ENCODE results near the gene CASZ1. TPM values are rescaled to one million over a fixed set of nuclear protein-coding genes. Genes with fewer than 3 reads are reported as not detected.
A peak's percentile ranks its signal among the peaks of the same experiment; 100 is the strongest.

The CASZ1 gene
- total RNA-seq, 1 donor from 2014 or later, result 6.9 TPM

DNA sequence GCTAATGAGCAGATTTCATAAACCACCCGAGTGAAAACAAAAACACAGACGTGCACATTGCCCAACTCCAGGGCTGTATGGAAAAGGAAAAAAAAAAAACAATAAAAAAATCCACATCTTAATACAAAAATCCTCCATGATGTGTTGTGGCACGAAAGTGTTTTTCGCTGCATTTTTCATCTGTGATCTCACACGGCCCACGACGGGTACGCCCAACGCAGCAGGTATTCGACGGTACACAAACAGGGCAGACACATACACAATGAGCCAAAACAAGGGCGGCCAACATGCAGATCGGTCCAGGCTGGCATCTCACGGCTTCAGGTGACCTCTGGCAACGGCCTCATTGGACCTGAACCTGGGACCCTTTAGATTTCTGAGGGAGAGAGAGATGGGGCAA lies 31.1 kb downstream of the CASZ1 start:
- no peak overlapping the region for H3K4me3 Mint-ChIP-seq
- no peaks in the 10 kb centered on the region for H3K4me1 Mint-ChIP-seq
- intact Hi-C loops (cut with micrococcal nuclease), result no loop called here
- peaks cover 1% of the 10 kb centered on the region for H3K27me3 Mint-ChIP-seq
- H3K27ac Mint-ChIP-seq, result no peak overlapping the region
- H3K36me3 Mint-ChIP-seq (ENCODE audit: low read depth), result no peaks in the 10 kb centered on the region
- H3K9me3 Mint-ChIP-seq, result no peaks in the 10 kb centered on the region
- DNase-seq, result no peak

DNA sequence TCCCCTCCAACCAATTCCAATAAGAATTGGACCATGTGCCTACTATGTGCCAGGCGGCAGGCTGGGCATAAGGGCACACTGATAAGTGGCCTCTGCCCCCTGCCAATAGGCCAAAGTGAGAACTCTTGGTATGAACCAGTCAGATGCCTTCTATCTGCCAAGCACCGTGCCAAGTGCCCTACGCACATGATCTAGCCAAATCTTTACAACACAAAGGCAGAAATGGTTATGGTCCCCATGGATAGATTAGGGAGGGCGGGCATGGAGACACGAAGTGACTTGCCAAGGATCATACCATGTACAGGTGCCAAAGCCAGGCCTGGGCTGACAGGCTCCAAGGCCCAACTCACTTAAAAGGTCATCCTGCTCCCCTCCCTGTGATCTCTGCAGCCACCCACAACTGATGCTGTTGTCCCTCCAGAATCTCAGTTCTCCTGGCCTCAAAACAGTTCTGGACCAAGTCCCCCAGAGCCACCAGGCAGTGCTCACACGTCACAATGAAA lies 32.1 kb downstream of the CASZ1 start:
- no peak overlapping the region for H3K27ac Mint-ChIP-seq
- no peak for DNase-seq
- intact Hi-C loops (cut with micrococcal nuclease), result no loop called here
- H3K9me3 Mint-ChIP-seq, result no peaks in the 10 kb centered on the region
- no peaks in the 10 kb centered on the region for H3K4me1 Mint-ChIP-seq
- no peaks in the 10 kb centered on the region for H3K27me3 Mint-ChIP-seq
- no peak overlapping the region for H3K4me3 Mint-ChIP-seq
- no peaks in the 10 kb centered on the region for H3K36me3 Mint-ChIP-seq (ENCODE audit: low read depth)

- no peaks in the 10 kb centered on the region for H3K27me3 Mint-ChIP-seq
- H3K4me3 Mint-ChIP-seq, result no peak overlapping the region
- H3K27ac Mint-ChIP-seq, result no peak overlapping the region
- intact Hi-C loops (cut with micrococcal nuclease), result no loop called here
- H3K4me1 Mint-ChIP-seq, result no peaks in the 10 kb centered on the region
- H3K36me3 Mint-ChIP-seq (ENCODE audit: low read depth), result no peaks in the 10 kb centered on the region
- DNase-seq, result no peak
- H3K9me3 Mint-ChIP-seq, result no peaks in the 10 kb centered on the region
Observed at GRCh38 chr1:10762875-10763274, 33.6 kb downstream of the CASZ1 start.

- Mint-ChIP-seq H3K27ac (no peak overlapping the region), H3K27me3 (no peaks in the 10 kb centered on the region), H3K4me1 (no peaks in the 10 kb centered on the region), H3K36me3 (ENCODE audit: low read depth) (no peaks in the 10 kb centered on the region), H3K4me3 (no peak overlapping the region), H3K9me3 (no peaks in the 10 kb centered on the region)
- no peak for DNase-seq
- intact Hi-C loops (cut with micrococcal nuclease), result no loop called here
Observed at GRCh38 chr1:10762153-10762523, 34.3 kb downstream of the CASZ1 start.

DNA sequence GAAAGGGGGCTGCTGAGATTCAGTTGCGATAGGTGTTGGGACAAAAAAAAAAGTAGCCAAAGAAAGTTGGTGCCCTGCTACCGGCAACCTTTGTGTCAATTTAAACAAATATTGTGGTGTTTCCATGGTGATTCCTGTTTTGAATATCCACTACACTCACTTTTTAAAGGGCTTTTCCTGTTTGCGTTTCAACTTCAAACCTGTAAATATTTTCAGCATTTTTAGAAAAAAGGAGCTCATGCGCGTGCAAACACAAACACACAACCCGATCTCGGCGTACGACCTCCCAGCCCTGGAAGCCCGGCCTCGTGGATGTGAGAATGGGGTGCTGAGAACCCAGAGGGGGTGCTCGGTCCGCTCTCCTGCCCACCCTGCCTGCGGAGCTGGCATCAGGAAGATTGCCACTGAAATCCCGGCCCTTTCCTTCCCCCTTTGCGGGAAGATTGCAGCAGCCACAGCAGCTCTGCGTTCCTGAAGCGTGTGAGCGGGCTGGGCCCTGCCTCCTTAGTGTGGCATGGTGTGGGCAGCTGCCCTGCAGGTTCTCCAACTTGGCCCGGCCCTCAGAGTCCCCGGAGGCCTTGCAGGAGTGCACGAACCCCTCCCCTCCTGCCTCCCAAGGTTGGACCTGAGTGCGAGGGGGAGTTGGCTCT lies 34.8 kb downstream of the CASZ1 start:
- intact Hi-C loops (cut with micrococcal nuclease), result no loop called here
- Mint-ChIP-seq H3K4me3 (no peak overlapping the region), H3K27ac (no peak overlapping the region), H3K36me3 (ENCODE audit: low read depth) (no peaks in the 10 kb centered on the region), H3K4me1 (no peaks in the 10 kb centered on the region), H3K27me3 (no peaks in the 10 kb centered on the region), H3K9me3 (no peaks in the 10 kb centered on the region)
- no peak for DNase-seq

DNA sequence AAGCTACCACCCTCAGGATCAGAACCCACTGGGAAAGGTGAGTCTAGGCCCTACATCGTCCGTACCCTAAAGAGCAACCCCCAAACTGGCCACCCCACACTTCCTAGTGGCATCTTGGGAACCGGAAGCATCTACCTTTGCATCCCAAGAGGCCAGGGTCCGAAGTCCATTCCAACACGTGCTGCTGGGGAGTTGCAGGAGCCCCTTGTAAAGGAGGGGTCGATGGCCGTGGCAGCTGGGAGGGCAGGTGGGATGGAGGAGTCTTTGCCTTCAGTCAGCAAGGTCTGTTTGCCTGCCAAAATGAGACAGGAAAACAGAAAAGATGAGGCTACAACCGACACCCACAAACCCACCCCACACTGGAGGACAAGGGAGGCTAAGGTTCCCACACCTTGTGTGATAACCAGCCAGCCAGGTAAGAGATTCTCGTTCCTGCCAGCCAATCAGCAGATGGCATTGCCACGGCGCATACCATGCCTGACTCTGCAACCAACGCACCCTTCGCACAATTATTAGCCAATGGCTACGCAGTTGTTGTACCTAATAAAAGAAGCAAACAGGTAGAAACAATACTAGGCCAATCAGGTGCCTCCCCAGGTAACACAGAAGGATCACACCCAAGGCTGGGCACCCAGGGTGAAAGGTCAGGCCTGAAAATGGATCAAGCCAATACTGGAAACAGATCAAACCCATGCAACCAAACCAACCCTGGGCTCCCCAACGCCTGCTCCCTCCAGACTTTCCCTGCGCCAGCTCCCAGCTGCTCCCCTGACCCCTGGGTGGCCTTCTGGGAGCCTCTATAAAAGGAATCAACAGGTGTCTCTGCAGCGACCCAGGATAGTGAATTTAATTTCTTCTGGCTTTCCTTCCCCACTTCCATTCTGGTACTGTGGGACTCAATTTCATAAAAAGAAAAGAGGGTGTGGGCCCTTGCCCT lies 35.6 kb downstream of the CASZ1 start:
- Mint-ChIP-seq H3K36me3 (ENCODE audit: low read depth) (no peaks in the 10 kb centered on the region), H3K4me3 (no peak overlapping the region), H3K4me1 (no peaks in the 10 kb centered on the region), H3K27ac (no peak overlapping the region), H3K27me3 (no peaks in the 10 kb centered on the region), H3K9me3 (no peaks in the 10 kb centered on the region)
- intact Hi-C loops (cut with micrococcal nuclease), result no loop called here
- no peak for DNase-seq

DNA sequence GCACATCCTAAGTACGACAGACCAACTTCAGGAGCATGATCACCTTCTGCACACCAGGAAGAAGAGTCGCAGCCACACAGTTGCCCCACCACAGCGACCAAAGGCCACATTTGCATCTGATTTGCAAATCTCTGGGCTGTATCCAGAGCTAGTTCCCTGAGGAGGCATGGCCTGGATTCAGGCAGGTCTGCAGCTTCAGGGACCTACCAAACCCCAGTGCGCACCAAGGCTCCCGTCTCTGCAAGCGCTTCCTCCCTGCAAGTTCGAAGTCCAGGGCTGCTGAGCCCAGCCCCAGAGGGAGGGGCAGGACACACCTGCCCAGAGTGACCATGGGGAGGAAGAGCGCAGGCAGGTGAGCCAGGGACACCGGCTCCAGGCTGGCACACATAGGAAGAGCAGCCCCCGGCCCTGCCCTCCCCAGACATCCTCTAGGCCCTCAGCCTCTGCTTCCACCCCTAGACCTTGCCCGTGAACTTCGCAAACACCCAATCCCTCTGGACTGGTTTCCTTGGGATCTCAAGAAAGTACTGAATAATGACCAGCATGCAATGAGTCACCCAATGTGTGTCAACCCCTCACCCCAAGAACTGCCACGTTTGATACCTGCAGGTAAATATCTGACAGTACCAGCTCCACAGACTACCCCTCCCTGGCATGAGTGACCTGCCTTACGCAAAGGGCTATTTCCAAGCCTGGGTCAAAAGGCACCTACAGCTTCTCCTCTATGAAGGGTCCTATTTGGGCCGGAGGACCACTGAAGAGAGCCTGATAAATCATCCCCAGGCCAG lies 36.8 kb downstream of the CASZ1 start:
- DNase-seq, result no peak
- Mint-ChIP-seq H3K27ac (no peak overlapping the region), H3K36me3 (ENCODE audit: low read depth) (no peaks in the 10 kb centered on the region), H3K4me3 (no peak overlapping the region), H3K9me3 (no peaks in the 10 kb centered on the region), H3K27me3 (no peaks in the 10 kb centered on the region), H3K4me1 (peaks cover 1% of the 10 kb centered on the region)
- intact Hi-C loops (cut with micrococcal nuclease), result no loop called here

DNA sequence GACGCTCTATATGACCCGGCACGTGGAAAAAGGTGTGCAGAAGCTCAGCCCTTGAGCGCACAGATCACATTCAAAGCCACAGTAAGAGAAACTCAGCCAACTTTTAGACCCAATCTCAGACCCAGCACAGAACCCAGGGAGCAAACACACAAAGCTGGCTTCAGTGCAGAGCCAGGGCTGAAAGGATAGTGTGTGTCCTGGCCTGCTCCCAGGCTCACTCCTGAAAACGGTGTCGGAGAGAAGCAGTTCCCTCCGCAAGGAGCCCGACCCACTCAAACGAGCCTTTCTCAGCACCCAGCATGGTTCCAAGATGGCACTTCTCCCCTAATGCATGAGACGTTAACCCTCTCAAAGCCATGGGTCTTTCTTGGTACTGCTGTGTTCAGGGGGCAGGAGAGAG lies 39.6 kb downstream of the CASZ1 start:
- H3K36me3 Mint-ChIP-seq (ENCODE audit: low read depth), result no peaks in the 10 kb centered on the region
- no peak for DNase-seq
- H3K4me1 Mint-ChIP-seq, result peaks cover 1% of the 10 kb centered on the region
- no peaks in the 10 kb centered on the region for H3K27me3 Mint-ChIP-seq
- H3K4me3 Mint-ChIP-seq, result no peak overlapping the region
- H3K27ac Mint-ChIP-seq, result no peak overlapping the region
- intact Hi-C loops (cut with micrococcal nuclease), result no loop called here
- no peaks in the 10 kb centered on the region for H3K9me3 Mint-ChIP-seq

GRCh38 chr1:10755970-10756521 lies 40.4 kb downstream of the CASZ1 start:
- DNase-seq, result peak; percentile 86
- Mint-ChIP-seq H3K9me3 (no peaks in the 10 kb centered on the region), H3K4me1 (peaks cover 1% of the 10 kb centered on the region)

DNA sequence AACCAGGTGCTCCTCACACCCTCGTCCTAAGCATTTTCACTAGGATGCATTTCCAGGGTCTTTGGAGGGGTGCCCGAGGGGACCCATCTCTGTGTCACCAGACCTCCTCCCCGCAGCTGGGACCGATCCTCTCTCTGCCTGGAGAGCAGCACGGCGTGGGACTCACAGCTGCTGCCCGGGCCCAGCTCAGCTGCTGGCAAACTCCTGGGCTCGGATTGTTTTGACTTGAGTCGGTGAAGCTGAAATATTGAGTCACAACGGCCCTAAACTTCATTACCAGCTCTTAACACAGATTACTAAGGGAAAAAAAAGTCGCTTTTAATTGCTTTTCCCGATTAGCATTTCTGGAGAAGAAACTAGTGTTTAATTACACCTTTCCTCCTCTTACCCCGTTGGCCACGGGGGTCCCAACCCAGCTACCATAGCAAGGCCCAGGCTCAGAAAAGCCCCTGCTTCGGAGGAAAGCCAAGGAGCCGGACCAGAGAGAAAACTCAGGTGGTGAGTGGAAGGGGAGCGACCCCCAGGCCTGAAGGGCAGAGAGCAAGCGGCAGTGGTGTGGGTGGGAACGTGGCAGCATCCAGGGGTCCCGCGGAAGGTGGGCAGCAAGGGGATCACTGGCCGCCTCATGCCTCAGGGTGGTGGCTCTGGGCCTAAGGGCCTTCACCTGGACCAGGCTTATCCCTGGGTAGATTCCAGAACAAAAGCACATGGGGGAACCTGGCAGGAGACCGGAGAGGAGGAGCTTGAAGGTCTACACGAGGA lies 41.7 kb downstream of the CASZ1 start:
- no peak overlapping the region for H3K27ac Mint-ChIP-seq

More at GRCh38 chr1:10755970-10756521, 40.4 kb downstream of the CASZ1 start:
- Mint-ChIP-seq H3K27ac (no peak overlapping the region), H3K4me3 (no peak overlapping the region), H3K27me3 (no peaks in the 10 kb centered on the region), H3K36me3 (ENCODE audit: low read depth) (no peaks in the 10 kb centered on the region)
- intact Hi-C loops (cut with micrococcal nuclease), result no loop called here

GRCh38 chr1:10753299-10753698 lies 43.1 kb downstream of the CASZ1 start:
- no peaks in the 10 kb centered on the region for H3K9me3 Mint-ChIP-seq
- intact Hi-C loops (cut with micrococcal nuclease), result no loop called here
- H3K27me3 Mint-ChIP-seq, result no peaks in the 10 kb centered on the region
- H3K4me3 Mint-ChIP-seq, result no peak overlapping the region
- H3K4me1 Mint-ChIP-seq, result peaks cover 1% of the 10 kb centered on the region
- no peaks in the 10 kb centered on the region for H3K36me3 Mint-ChIP-seq (ENCODE audit: low read depth)
- DNase-seq, result no peak
- no peak overlapping the region for H3K27ac Mint-ChIP-seq

More for the DNA sequence above, 41.7 kb downstream of the CASZ1 start:
- Mint-ChIP-seq H3K36me3 (ENCODE audit: low read depth) (no peaks in the 10 kb centered on the region), H3K27me3 (no peaks in the 10 kb centered on the region), H3K4me1 (peaks cover 1% of the 10 kb centered on the region), H3K9me3 (no peaks in the 10 kb centered on the region), H3K4me3 (no peak overlapping the region)
- DNase-seq, result no peak
- intact Hi-C loops (cut with micrococcal nuclease), result no loop called here

DNA sequence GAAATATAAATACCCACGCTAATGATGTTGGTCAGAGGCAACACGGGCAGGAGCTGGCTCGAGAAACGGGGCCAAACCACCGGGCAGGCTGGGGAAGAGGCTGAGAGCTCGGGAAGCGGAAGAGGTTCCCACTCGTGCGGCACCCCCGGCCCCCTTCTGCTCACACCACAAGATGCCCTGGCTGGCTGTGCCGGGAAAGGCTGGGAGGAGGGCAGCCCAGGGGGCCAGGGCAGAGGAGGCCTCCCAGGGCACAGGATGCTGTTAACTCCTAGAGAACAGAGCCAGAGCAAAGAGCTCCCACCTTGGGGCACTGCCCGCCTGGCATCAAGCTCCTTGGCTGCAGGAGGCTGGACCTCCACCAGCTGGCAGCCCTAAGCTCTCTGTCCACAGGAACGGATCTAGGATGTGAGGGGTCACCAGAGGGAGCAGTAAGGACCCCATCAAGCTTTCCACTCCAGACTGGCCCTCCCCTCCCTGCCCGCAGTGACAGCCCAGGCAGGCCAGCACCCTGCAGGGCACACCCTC lies 44.8 kb downstream of the CASZ1 start:
- Mint-ChIP-seq H3K36me3 (ENCODE audit: low read depth) (no peaks in the 10 kb centered on the region), H3K9me3 (no peaks in the 10 kb centered on the region), H3K27me3 (no peaks in the 10 kb centered on the region), H3K4me3 (no peak overlapping the region), H3K27ac (no peak overlapping the region), H3K4me1 (peaks cover 1% of the 10 kb centered on the region)
- intact Hi-C loops (cut with micrococcal nuclease), result no loop called here
- no peak for DNase-seq

DNA sequence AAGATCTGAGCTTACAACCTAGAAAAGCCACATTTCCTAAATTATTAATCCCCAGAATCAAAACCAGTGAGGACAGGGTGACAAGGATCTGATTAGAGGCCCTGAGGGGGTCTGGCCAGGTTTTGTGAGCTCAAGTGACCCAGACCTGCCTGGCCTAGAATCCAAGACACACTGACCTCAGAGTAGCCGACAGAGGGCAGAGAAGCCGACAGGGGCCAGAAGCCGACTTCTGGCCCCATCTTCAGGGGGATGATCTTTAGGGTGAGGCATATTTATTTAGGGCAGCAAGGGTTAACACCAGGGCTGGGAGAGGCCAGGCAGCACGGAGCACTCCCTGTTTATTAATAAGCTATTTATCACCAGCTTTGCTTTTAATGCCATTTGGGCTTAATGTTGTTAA lies 45.3 kb downstream of the CASZ1 start:
- Mint-ChIP-seq H3K4me1 (peaks cover 1% of the 10 kb centered on the region), H3K9me3 (no peaks in the 10 kb centered on the region), H3K27me3 (no peaks in the 10 kb centered on the region)

More for the DNA sequence above, 45.3 kb downstream of the CASZ1 start:
- DNase-seq, result no peak
- H3K36me3 Mint-ChIP-seq (ENCODE audit: low read depth), result no peaks in the 10 kb centered on the region
- no peak overlapping the region for H3K4me3 Mint-ChIP-seq
- intact Hi-C loops (cut with micrococcal nuclease), result no loop called here
- H3K27ac Mint-ChIP-seq, result no peak overlapping the region

All from activated CD4-positive, alpha-beta T cell treated with anti-CD3 and anti-CD28 coated beads, Interleukin-2, amount 10 ng/mL, durations not matched to agents 24 days and 14 days (primary cell).